ENCODE data around the gene SETD1A.

DNA sequence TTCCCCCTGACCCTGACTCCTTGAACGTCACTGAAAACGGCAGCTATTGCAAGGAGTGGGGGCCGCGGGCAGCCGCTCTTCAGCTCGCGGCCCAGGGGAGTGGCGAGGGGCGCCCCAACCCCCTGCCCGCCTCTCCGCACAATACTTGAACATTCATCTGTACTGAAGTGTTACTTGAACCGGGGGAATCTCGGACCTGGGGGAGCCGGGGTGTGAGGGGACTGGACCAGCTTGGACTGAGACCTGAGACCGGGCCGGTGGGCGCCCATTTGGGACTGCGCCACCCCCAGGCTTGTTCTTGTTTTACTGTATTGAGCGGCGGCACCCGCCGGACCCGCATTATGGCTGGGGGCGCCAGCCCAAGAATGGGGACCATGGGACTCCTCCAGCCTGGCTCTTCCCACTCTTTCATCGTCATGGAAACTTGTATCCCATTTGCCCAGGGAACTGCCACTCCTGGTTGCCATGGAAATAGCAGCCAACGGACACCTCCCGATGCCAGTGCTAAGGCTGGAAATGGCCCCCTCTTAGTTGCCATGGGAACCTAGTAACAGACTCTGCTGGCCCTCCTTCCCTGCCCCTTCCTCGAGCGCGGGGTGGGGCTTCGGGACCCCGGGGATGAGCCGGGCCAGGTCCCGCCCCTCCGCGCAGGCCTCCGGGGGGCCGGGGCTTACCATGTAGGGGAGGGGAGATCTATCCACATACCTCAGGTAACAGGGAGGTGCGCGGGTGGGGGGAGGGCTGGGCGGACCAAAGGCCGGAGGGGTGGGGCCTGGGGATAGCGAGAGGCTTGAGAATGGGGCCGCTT lies 9.5 kb upstream of the SETD1A start:
- TF ChIP-seq EZH2 (IDR thresholded peaks at IDR 0.05; ENCODE audit: borderline replicate concordance, low read length): no peak
- TF ChIP-seq, protein P1, sequence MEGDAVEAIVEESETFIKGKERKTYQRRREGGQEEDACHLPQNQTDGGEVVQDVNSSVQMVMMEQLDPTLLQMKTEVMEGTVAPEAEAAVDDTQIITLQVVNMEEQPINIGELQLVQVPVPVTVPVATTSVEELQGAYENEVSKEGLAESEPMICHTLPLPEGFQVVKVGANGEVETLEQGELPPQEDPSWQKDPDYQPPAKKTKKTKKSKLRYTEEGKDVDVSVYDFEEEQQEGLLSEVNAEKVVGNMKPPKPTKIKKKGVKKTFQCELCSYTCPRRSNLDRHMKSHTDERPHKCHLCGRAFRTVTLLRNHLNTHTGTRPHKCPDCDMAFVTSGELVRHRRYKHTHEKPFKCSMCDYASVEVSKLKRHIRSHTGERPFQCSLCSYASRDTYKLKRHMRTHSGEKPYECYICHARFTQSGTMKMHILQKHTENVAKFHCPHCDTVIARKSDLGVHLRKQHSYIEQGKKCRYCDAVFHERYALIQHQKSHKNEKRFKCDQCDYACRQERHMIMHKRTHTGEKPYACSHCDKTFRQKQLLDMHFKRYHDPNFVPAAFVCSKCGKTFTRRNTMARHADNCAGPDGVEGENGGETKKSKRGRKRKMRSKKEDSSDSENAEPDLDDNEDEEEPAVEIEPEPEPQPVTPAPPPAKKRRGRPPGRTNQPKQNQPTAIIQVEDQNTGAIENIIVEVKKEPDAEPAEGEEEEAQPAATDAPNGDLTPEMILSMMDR (conservative IDR thresholded peaks at IDR 0.05 in 1 of 2, IDR thresholded peaks at IDR 0.05 in 1 of 2; ENCODE audit: extremely low read depth in 1 of 2, insufficient read depth in 1 of 2, low read depth in 1 of 2, low read length in 2 of 2): no peak

All from mammary epithelial cell (primary cell).